SU-DHL-6 (cell line): ENCODE measurements around the gene MROH8.

Experiments used
- H2AFZ ChIP-seq: fragments of 200-600 bp; sonication (generic); 2 replicates; pipeline ENCODE4 v1.6.1; 2014; ENCODE audit warnings: low read depth, mild to moderate bottlenecking, moderate library complexity, mixed read lengths, antibody characterized with exemption, low read length; ENCODE audit not compliant: severe bottlenecking
- H3F3A ChIP-seq: fragments of 200-600 bp; shearing (Covaris generic); 2 replicates; pipeline ENCODE4 v1.6.0; 2016; ENCODE audit warnings: antibody characterized with exemption, mild to moderate bottlenecking; ENCODE audit not compliant: insufficient read depth
- H3K27ac ChIP-seq: fragments of 200-600 bp; sonication (generic); 2 replicates; pipeline ENCODE4 v1.5.1; 2016; ENCODE audit warnings: low read depth, mild to moderate bottlenecking, low read length, moderate library complexity, mixed read lengths
- H3K27me3 ChIP-seq: fragments of 200-600 bp; sonication (generic), shearing (Covaris generic); 2 replicates; pipeline ENCODE4 v1.6.0; 2014; ENCODE audit warnings: mild to moderate bottlenecking, low read length
- H3K36me3 ChIP-seq: fragments of 200-600 bp; sonication (generic); 2 replicates; pipeline ENCODE4 v1.6.1; 2014; ENCODE audit warnings: mild to moderate bottlenecking, low read length, mixed read lengths
- H3K4me2 ChIP-seq: fragments of 300-600, 200-600 bp; shearing (Covaris generic), sonication (generic); 2 replicates; pipeline ENCODE4 v1.6.0; 2014; ENCODE audit warnings: low read length, low read depth, mild to moderate bottlenecking; ENCODE audit not compliant: poor library complexity, severe bottlenecking
- H3K4me3 ChIP-seq: fragments of 200-600 bp; sonication (generic); 2 replicates; pipeline ENCODE4 v1.5.1; 2014; ENCODE audit warnings: antibody characterized with exemption, low read length, mild to moderate bottlenecking, mixed read lengths; ENCODE audit not compliant: insufficient read depth, poor library complexity, severe bottlenecking
- H3K79me2 ChIP-seq: fragments of 200-600 bp; sonication (generic); 2 replicates; pipeline ENCODE4 v1.6.1; 2014; ENCODE audit warnings: mild to moderate bottlenecking, low read length, moderate library complexity; ENCODE audit not compliant: insufficient read depth
- H3K9ac ChIP-seq: fragments of 200-600 bp; sonication (generic); 2 replicates; pipeline ENCODE4 v1.7.0; 2014; ENCODE audit warnings: mild to moderate bottlenecking, low read length
- H3K9me2 ChIP-seq: fragments of 200-600 bp; sonication (generic); replicated peaks from 2 replicates; pipeline ENCODE4 v1.6.1; 2014; ENCODE audit warnings: low read length; ENCODE audit not compliant: insufficient read depth
- H3K9me3 ChIP-seq: fragments of 200-600 bp; sonication (generic); 2 replicates; pipeline ENCODE4 v1.6.1; 2014; ENCODE audit warnings: low read length, mixed read lengths; ENCODE audit not compliant: insufficient read depth
- H4K20me1 ChIP-seq: fragments of 200-600 bp; sonication (generic); 2 replicates; pipeline ENCODE4 v1.6.1; 2014; ENCODE audit warnings: low read depth, mild to moderate bottlenecking, antibody characterized with exemption, low read length, moderate library complexity, mixed read lengths
- EZH2phosphoT487 ChIP-seq: fragments of 200-600 bp; sonication (generic), shearing (Covaris generic); conservative IDR thresholded peaks from 2 replicates; pipeline ENCODE4 v1.6.1; 2018; ENCODE audit warnings: mild to moderate bottlenecking, antibody characterized with exemption, low read length, moderate library complexity, mixed read lengths
- TF ChIP-seq, protein P1 (sequence below): fragments of 200-600 bp; sonication (generic); IDR thresholded peaks from one replicate; pipeline ENCODE4 v1.5.1; 2017; ENCODE audit warnings: antibody characterized with exemption, mild to moderate bottlenecking, low read length, moderate library complexity; ENCODE audit not compliant: insufficient read depth, poor library complexity, severe bottlenecking

MROH8 gene

DNA sequence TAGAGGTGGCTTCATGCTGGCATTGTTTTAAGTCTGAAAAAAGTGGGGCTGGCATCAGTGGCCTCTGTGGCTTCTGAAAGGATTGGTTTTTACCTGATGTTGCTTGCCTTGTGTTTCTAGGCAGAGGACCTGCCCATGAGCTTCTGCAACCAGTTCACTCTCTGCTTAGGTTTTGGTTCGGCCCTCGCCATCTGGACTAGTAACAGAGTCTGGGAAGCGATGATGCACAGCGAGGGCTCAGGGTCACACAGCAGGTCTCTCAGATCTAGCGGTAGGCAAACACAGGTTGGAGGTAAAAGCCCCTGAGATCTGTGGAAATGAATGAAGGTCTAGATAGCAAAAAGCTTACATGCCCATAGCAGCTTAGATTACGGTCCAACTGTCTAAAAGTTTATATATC lies 76.8 kb downstream of the MROH8 start:
- no peaks in the 10 kb centered on the region for H3K27me3 ChIP-seq
- no peaks in the 10 kb centered on the region for H3K9me3 ChIP-seq
- H3K36me3 ChIP-seq: no peaks in the 10 kb centered on the region
- H3K79me2 ChIP-seq: no peaks in the 10 kb centered on the region
- no peak overlapping the region for H3K4me2 ChIP-seq
- H3K9ac ChIP-seq: no peak overlapping the region
- H3K9me2 ChIP-seq: no peaks in the 10 kb centered on the region
- H2AFZ ChIP-seq: no peak overlapping the region
- no peak overlapping the region for H3K27ac ChIP-seq
- no peak overlapping the region for H3K4me3 ChIP-seq
- TF ChIP-seq, protein P1, sequence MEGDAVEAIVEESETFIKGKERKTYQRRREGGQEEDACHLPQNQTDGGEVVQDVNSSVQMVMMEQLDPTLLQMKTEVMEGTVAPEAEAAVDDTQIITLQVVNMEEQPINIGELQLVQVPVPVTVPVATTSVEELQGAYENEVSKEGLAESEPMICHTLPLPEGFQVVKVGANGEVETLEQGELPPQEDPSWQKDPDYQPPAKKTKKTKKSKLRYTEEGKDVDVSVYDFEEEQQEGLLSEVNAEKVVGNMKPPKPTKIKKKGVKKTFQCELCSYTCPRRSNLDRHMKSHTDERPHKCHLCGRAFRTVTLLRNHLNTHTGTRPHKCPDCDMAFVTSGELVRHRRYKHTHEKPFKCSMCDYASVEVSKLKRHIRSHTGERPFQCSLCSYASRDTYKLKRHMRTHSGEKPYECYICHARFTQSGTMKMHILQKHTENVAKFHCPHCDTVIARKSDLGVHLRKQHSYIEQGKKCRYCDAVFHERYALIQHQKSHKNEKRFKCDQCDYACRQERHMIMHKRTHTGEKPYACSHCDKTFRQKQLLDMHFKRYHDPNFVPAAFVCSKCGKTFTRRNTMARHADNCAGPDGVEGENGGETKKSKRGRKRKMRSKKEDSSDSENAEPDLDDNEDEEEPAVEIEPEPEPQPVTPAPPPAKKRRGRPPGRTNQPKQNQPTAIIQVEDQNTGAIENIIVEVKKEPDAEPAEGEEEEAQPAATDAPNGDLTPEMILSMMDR: no peak
- TF ChIP-seq EZH2phosphoT487: no peak
- H4K20me1 ChIP-seq: no peaks in the 10 kb centered on the region
- 0 out of 2 replicates have a peak, but pooled peaks cover 4% of the 10 kb centered on the region for H3F3A ChIP-seq

DNA sequence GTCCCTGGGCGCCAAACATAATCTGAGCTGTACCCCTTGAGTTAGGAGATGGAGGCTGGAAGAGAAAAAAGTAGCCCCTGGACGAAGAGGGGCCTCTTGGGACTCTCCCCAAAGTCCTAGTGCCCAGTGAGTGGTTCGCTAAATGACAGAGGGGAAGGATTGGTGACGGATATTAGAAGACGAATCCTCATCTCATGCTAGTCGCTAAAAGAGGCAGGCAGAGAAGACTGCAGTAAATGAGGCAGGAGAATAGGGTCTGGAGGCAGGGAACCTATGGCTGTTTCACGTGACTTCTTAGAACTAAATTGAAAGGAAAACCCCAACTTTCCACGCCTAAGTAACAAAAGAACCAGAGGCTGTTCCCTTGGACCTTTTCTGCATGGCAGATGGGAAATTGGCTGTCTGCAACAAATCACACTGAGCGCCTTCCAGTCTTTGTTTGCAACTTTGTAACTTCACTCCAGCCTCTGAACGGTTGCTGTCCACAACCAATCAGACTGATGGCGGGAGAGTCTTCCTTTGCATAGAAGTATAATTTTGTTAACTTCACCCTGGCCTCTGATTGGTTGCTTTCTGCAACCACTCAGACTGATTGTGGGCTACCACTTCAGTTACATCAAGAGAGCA lies 82.8 kb downstream of the MROH8 start:
- Histone ChIP-seq H3K27me3 (no peaks in the 10 kb centered on the region), H3K79me2 (peaks cover 39% of the 10 kb centered on the region), H3K27ac (peak overlapping the region; percentile 76), H3K9me2 (no peaks in the 10 kb centered on the region), H3K9me3 (no peaks in the 10 kb centered on the region), H3K4me3 (peak overlapping the region; percentile 63), H3F3A (peaks cover 7% of the 10 kb centered on the region; the same call in 1 of the 2 replicates), H2AFZ (peak overlapping the region; percentile 90), H3K36me3 (peaks cover 5% of the 10 kb centered on the region; the same call in 1 of the 2 replicates), H3K9ac (peak overlapping the region; percentile 75), H3K4me2 (peak overlapping the region; percentile 63), H4K20me1 (no peaks in the 10 kb centered on the region)
- TF ChIP-seq EZH2phosphoT487: no peak
- TF ChIP-seq, protein P1: no peak

DNA sequence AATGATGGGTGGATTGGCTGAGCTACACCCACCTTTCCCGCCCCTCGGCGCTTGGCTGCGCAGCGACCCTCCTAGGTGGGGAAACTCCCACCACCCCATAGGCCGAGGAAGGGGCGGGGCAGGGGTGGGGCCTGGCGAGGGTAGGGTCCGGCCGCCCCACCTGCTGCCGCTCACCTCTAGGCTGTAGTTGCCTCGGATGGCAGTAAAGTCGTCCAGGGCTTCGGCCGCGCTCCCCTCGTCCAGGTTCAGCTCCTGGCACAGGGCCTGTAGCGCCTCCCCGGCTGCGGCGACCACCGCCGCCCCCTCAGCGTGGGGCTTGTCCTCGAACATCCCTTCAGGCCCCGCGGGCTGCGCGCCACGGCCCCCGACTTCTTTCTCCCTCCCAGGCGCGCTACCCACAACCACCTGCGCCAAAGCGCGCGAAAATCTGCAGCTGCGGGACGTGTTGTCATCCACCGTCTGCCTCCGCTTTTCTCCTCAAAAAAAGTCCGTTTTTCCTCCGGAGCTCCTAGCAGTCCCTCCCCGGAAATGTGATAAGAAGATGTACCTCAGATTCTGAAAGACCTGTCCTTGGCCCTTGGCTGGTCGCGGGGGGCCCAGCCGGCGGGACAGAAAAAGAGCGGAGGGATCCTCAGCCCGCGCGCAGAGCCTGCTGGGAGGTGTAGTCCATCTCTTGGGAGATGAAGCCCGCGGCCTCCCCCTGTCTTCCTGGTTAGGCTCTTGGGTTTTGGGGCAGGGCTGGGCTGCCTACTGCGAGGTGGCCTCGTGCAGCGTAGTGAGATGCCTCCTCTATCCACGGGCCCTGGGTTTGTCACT lies 83.5 kb downstream of the MROH8 start, which contains the start of gene RBL1:
TSS of gene RBL1 (minus strand) at position 399 of the 816 bp plus-strand sequence. CDS start at position 330, 69 bp downstream.
- Histone ChIP-seq H2AFZ (peak within 1 kb of the TSS; percentile 90), H3K9me3 (no peaks in the 10 kb centered on the region), H3K9me2 (no peaks in the 10 kb centered on the region), H3K27me3 (no peaks in the 10 kb centered on the region), H3F3A (peaks cover 5% of the 10 kb centered on the region; the same call in 1 of the 2 replicates), H3K4me3 (peak within 1 kb of the TSS; percentile 63), H3K4me2 (peak within 1 kb of the TSS; percentile 63), H3K27ac (peak within 1 kb of the TSS; percentile 76), H3K9ac (peak within 1 kb of the TSS; percentile 75), H3K36me3 (peaks cover 5% of the 10 kb centered on the region; the same call in 1 of the 2 replicates), H4K20me1 (no peaks in the 10 kb centered on the region), H3K79me2 (peaks cover 46% of the 10 kb centered on the region)
- no peak for TF ChIP-seq EZH2phosphoT487
- TF ChIP-seq, protein P1: no peak
